AG10803 (cell line): ENCODE data around the gene DISC1.

Experiments used
- DNase-seq: peaks from one replicate; pipeline ENCODE4 v3.0.0; 2010; ENCODE audit warnings: low read depth
- H3K4me3 ChIP-seq: 2 replicates; pipeline ENCODE4 v1.5.1; 2011; ENCODE audit warnings: mild to moderate bottlenecking, low read length, control low read depth
- TF ChIP-seq, protein P1 (sequence below): conservative IDR thresholded peaks from 2 replicates; pipeline ENCODE4 v1.5.1; 2011; ENCODE audit warnings: mild to moderate bottlenecking, low read length, control low read depth, inconsistent platforms

DISC1 gene

GRCh38 chr1:231676487-231676886 lies 49.9 kb downstream of the DISC1 start:
- peak; percentile 71 for DNase-seq
- TF ChIP-seq, protein P1, sequence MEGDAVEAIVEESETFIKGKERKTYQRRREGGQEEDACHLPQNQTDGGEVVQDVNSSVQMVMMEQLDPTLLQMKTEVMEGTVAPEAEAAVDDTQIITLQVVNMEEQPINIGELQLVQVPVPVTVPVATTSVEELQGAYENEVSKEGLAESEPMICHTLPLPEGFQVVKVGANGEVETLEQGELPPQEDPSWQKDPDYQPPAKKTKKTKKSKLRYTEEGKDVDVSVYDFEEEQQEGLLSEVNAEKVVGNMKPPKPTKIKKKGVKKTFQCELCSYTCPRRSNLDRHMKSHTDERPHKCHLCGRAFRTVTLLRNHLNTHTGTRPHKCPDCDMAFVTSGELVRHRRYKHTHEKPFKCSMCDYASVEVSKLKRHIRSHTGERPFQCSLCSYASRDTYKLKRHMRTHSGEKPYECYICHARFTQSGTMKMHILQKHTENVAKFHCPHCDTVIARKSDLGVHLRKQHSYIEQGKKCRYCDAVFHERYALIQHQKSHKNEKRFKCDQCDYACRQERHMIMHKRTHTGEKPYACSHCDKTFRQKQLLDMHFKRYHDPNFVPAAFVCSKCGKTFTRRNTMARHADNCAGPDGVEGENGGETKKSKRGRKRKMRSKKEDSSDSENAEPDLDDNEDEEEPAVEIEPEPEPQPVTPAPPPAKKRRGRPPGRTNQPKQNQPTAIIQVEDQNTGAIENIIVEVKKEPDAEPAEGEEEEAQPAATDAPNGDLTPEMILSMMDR: no peak
- H3K4me3 ChIP-seq: no peak overlapping the region

GRCh38 chr1:231677442-231677841 lies 50.9 kb downstream of the DISC1 start:
- DNase-seq: no peak
- H3K4me3 ChIP-seq: no peak overlapping the region
- TF ChIP-seq, protein P1: no peak

DNA sequence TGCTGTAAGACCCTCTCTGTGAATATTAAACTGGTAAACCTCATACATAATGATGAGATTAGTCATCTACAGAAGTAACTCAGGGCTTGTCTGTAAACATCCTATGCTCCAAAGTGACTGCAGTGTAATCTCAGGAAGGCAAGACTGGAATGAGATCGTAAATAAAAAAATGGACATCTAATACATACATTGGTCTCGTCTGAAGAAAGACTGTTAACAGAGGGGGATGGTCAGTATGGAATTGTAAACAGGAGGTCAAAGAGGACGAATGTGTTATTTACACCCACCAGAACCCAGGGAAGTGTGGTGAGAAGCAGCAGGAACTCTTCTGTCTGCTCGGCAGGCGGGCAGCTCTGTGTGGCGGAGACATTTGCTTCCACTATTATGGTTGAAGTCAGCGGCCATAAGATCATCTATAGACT lies 51.4 kb downstream of the DISC1 start:
- no peak overlapping the region for H3K4me3 ChIP-seq
- TF ChIP-seq, protein P1: no peak
- peak; percentile 40 for DNase-seq

- TF ChIP-seq, protein P1: no peak
- H3K4me3 ChIP-seq: no peak overlapping the region
- no peak for DNase-seq
Observed at GRCh38 chr1:231679109-231679508, 52.5 kb downstream of the DISC1 start.

DNA sequence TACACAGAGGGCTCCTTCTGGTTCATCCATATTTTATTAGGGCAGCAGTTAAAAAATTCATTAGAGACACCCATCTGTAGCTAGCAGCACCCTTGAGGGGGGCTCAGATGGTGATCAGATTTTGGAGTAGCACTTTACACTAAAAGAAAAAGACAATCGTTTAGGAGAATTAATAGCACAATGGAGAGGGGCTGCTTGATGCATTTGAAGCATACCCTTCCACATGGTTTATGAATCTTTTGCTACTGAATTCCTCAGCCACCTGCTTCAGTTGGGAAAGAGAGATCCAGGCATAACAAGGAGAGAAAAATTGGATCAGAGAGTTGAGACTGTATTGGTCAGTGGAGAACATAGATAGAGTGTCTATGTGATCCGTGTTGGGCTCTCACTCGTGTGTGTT lies 54.4 kb downstream of the DISC1 start:
- TF ChIP-seq, protein P1: no peak
- no peak for DNase-seq
- no peak overlapping the region for H3K4me3 ChIP-seq

DNA sequence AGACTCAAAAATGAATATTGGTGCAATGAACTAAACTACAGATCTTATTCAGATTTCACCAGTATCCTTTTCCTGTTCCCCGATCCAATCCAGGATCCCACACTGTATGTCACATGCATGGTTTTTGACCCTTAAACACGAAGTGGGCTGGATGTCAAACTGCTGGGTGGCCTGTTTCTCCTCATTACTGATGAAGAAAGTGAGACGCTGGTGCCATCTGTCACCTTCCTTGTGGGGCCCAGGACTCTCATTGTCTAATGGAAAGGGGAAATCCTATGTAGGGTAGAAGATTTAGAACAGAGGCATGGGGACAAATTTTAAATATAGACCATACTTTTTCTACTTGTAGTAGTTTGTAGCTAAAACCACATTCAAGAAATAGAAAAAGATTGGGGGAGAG lies 56.2 kb downstream of the DISC1 start:
- TF ChIP-seq, protein P1: no peak
- no peak for DNase-seq
- no peak overlapping the region for H3K4me3 ChIP-seq

GRCh38 chr1:231683439-231684165 lies 57.0 kb downstream of the DISC1 start:
- DNase-seq: peak; percentile 15
- no peak overlapping the region for H3K4me3 ChIP-seq
- TF ChIP-seq, protein P1: no peak
